Measurements from ENCODE around the gene PES1.

- TF ChIP-seq, protein P1, sequence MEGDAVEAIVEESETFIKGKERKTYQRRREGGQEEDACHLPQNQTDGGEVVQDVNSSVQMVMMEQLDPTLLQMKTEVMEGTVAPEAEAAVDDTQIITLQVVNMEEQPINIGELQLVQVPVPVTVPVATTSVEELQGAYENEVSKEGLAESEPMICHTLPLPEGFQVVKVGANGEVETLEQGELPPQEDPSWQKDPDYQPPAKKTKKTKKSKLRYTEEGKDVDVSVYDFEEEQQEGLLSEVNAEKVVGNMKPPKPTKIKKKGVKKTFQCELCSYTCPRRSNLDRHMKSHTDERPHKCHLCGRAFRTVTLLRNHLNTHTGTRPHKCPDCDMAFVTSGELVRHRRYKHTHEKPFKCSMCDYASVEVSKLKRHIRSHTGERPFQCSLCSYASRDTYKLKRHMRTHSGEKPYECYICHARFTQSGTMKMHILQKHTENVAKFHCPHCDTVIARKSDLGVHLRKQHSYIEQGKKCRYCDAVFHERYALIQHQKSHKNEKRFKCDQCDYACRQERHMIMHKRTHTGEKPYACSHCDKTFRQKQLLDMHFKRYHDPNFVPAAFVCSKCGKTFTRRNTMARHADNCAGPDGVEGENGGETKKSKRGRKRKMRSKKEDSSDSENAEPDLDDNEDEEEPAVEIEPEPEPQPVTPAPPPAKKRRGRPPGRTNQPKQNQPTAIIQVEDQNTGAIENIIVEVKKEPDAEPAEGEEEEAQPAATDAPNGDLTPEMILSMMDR (IDR thresholded peaks at IDR 0.05) = no peak
- TF ChIP-seq POLR2A (IDR thresholded peaks at IDR 0.05) (no peak), POLR2AphosphoS5 (IDR thresholded peaks at IDR 0.05) (no peak)
Observed at GRCh38 chr22:30553971-30554370, 37.7 kb downstream of the PES1 start.
